ENCODE measurements around the gene SKP1.

Gene SKP1

DNA sequence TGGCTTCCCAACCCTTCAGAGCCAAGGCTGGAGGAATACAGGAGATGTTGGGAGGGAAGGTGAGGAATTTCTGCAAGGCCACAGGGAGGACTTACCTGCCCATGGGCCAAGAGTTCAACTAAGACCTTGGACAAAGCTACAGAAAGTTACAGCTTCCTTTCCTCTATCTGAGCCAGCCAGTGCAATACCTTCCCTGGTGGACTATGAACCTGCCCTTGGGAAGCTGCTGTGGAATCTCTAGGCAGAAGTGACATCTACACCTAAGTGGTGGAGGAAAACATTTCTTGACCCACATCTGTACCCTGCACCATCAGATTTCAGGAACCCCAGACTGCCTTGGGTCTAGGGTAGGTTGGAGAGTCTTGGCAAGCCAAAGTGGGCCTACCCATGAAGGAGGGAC lies 6.7 kb upstream of the SKP1 start:
- Histone ChIP-seq H3K79me2 (ENCODE audit: insufficient read depth, low read length) (no peaks in the 10 kb centered on the region), H3K9me2 (replicated peaks; ENCODE audit: low read depth, low read length) (no peaks in the 10 kb centered on the region), H4K20me1 (ENCODE audit: insufficient read depth, low read length, poor library complexity, severe bottlenecking) (no peaks in the 10 kb centered on the region), H3K9ac (ENCODE audit: low read depth, low read length, poor library complexity, severe bottlenecking) (no peak overlapping the region), H2AFZ (ENCODE audit: low read length) (no peak overlapping the region), H3K27me3 (ENCODE audit: insufficient read depth, low read length, poor library complexity, severe bottlenecking) (no peaks in the 10 kb centered on the region), H3K4me1 (ENCODE audit: insufficient read depth, low read length, poor library complexity, severe bottlenecking) (no peaks in the 10 kb centered on the region), H3F3A (ENCODE audit: low read depth) (no peaks in the 10 kb centered on the region), H3K36me3 (ENCODE audit: insufficient read depth, low read length) (no peaks in the 10 kb centered on the region), H3K4me3 (ENCODE audit: low read length, poor library complexity, severe bottlenecking) (no peak overlapping the region), H3K4me2 (ENCODE audit: low read depth, low read length, poor library complexity, severe bottlenecking) (no peak overlapping the region), H3K9me3 (ENCODE audit: insufficient read depth, low read depth, low read length) (no peaks in the 10 kb centered on the region)
- TF ChIP-seq, protein P1, sequence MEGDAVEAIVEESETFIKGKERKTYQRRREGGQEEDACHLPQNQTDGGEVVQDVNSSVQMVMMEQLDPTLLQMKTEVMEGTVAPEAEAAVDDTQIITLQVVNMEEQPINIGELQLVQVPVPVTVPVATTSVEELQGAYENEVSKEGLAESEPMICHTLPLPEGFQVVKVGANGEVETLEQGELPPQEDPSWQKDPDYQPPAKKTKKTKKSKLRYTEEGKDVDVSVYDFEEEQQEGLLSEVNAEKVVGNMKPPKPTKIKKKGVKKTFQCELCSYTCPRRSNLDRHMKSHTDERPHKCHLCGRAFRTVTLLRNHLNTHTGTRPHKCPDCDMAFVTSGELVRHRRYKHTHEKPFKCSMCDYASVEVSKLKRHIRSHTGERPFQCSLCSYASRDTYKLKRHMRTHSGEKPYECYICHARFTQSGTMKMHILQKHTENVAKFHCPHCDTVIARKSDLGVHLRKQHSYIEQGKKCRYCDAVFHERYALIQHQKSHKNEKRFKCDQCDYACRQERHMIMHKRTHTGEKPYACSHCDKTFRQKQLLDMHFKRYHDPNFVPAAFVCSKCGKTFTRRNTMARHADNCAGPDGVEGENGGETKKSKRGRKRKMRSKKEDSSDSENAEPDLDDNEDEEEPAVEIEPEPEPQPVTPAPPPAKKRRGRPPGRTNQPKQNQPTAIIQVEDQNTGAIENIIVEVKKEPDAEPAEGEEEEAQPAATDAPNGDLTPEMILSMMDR (conservative IDR thresholded peaks at IDR 0.05; ENCODE audit: low read length), result no peak
- TF ChIP-seq EZH2phosphoT487 (IDR thresholded peaks at IDR 0.05; ENCODE audit: borderline replicate concordance), result no peak

DNA sequence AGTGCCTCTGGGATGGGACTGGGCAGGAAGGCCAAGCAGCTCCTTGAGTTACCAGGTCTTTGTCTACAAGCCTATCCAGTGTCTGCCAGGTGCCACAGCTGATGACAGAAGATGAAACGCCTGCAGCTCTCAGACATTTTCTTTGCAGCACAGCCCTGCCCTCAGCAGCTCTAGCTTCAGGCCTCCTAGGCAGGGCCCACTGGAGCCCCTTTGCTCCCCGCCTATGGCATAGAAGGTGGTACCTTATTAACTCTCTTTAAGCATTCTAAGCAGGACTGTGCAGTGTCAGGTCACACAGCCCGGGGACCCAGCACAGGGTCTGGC lies 1.3 kb upstream of the SKP1 start:
- no peak overlapping the region for H3K4me3 ChIP-seq (ENCODE audit: low read length, poor library complexity, severe bottlenecking)

DNA sequence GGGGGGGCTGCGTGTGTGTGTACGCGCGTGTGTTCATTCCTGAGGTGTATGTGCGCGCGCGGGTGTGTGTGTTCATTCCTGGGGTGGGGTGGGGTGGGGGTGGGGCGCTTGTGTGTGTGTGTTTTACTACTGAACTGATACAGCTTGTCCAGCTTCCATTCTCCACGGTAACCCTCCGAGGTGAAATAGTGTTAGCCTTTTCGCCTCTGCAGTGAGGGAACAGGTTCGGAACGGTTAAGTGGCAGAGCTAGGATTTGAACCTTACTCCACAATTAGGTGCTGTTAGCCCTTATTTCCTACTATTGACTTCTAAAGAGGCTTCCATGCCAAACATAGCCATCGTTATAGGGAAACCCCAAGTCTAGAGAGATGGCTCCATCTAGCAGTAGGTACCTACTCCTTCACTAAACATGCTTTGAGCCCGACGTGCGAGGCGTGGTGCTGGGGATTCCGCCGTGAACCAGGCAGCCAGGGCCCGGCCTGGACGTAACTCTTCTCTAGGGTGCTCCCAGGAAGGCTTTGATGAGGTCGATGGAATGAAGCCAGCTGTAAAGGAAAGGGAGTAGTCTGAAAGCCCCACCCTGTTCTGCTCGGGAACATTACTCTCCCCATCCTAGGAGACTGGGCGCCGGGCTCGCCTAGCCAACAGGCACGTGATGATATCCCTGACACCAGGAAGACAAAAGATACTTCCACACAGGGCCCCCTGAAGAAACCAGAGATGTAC lies 782 bp upstream of the SKP1 start:
- peaks cover 20% of the 10 kb centered on the region for H3K4me1 ChIP-seq (ENCODE audit: insufficient read depth, low read length, poor library complexity, severe bottlenecking)
- H3K27me3 ChIP-seq (ENCODE audit: insufficient read depth, low read length, poor library complexity, severe bottlenecking), result no peaks in the 10 kb centered on the region
- peak overlapping the region; percentile 81 for H3K4me2 ChIP-seq (ENCODE audit: low read depth, low read length, poor library complexity, severe bottlenecking)
- no peaks in the 10 kb centered on the region for H3F3A ChIP-seq (ENCODE audit: low read depth)
- peak overlapping the region; percentile 90 for H2AFZ ChIP-seq (ENCODE audit: low read length)
- H3K9me2 ChIP-seq (replicated peaks; ENCODE audit: low read depth, low read length), result no peaks in the 10 kb centered on the region
- peak overlapping the region; percentile 93 for H3K4me3 ChIP-seq (ENCODE audit: low read length, poor library complexity, severe bottlenecking)
- H4K20me1 ChIP-seq (ENCODE audit: insufficient read depth, low read length, poor library complexity, severe bottlenecking), result peaks cover 35% of the 10 kb centered on the region
- peak overlapping the region; percentile 84 for H3K9ac ChIP-seq (ENCODE audit: low read depth, low read length, poor library complexity, severe bottlenecking)
- peaks cover 39% of the 10 kb centered on the region for H3K79me2 ChIP-seq (ENCODE audit: insufficient read depth, low read length)
- TF ChIP-seq EZH2phosphoT487 (IDR thresholded peaks at IDR 0.05; ENCODE audit: borderline replicate concordance), result no peak
- TF ChIP-seq, protein P1 (conservative IDR thresholded peaks at IDR 0.05; ENCODE audit: low read length), result no peak
- H3K36me3 ChIP-seq (ENCODE audit: insufficient read depth, low read length), result peaks cover under 1% of the 10 kb centered on the region; the same call in 1 of the 2 replicates
- H3K9me3 ChIP-seq (ENCODE audit: insufficient read depth, low read depth, low read length), result no peaks in the 10 kb centered on the region

More for the DNA sequence above, 1.3 kb upstream of the SKP1 start:
- Histone ChIP-seq H2AFZ (ENCODE audit: low read length) (no peak overlapping the region), H3K4me2 (ENCODE audit: low read depth, low read length, poor library complexity, severe bottlenecking) (peak overlapping the region; percentile 81), H4K20me1 (ENCODE audit: insufficient read depth, low read length, poor library complexity, severe bottlenecking) (peaks cover 35% of the 10 kb centered on the region), H3K4me1 (ENCODE audit: insufficient read depth, low read length, poor library complexity, severe bottlenecking) (peaks cover 20% of the 10 kb centered on the region), H3K27me3 (ENCODE audit: insufficient read depth, low read length, poor library complexity, severe bottlenecking) (no peaks in the 10 kb centered on the region), H3K9me3 (ENCODE audit: insufficient read depth, low read depth, low read length) (no peaks in the 10 kb centered on the region), H3K79me2 (ENCODE audit: insufficient read depth, low read length) (peaks cover 36% of the 10 kb centered on the region), H3K9me2 (replicated peaks; ENCODE audit: low read depth, low read length) (no peaks in the 10 kb centered on the region), H3K9ac (ENCODE audit: low read depth, low read length, poor library complexity, severe bottlenecking) (no peak overlapping the region), H3K36me3 (ENCODE audit: insufficient read depth, low read length) (no peaks in the 10 kb centered on the region), H3F3A (ENCODE audit: low read depth) (no peaks in the 10 kb centered on the region)
- no peak for TF ChIP-seq EZH2phosphoT487 (IDR thresholded peaks at IDR 0.05; ENCODE audit: borderline replicate concordance)
- TF ChIP-seq, protein P1 (conservative IDR thresholded peaks at IDR 0.05; ENCODE audit: low read length), result no peak

Data from Loucy (cell line).